CD4-positive, alpha-beta memory T cell (primary cell): ENCODE results near the gene ARFGEF2. TPM values are rescaled to one million over a fixed set of nuclear protein-coding genes. Genes with fewer than 3 reads are reported as not detected.
"Not testable (repeated sequence)": the region's sequence is repeated elsewhere in the genome, so short reads cannot be mapped to it uniquely, and the experiment has no call there.

Experiments used
- CTCF ChIA-PET: fragments of 350-600 bp; sonication (Branson Sonifier 250); formaldehyde crosslinking; loops from one replicate; lab custom pipeline; 2021; ENCODE audit warnings: inconsistent platforms; ENCODE audit not compliant: partially characterized antibody; lab: Charles Lee
- POLR2A ChIA-PET: fragments of 350-600 bp; sonication (Branson Sonifier 250); formaldehyde crosslinking; loops from one replicate; lab custom pipeline; 2021; ENCODE audit not compliant: partially characterized antibody; lab: Charles Lee
- DNase-seq, 5 donors: peaks; one replicate each; pipeline versions ENCODE4 v3.0.0 to v3.0.0-alpha.2; 2020 to 2022; ENCODE audit warnings: mixed read lengths in 1 of 5
- H3K27ac ChIP-seq: one replicate; pipeline ENCODE4 v1.7.0; 2013; ENCODE audit warnings: low read depth, low read length
- H3K27me3 ChIP-seq: 2 replicates; pipeline ENCODE4 v1.7.0; 2013; ENCODE audit warnings: mild to moderate bottlenecking, low read length, moderate library complexity; ENCODE audit not compliant: insufficient read depth
- H3K36me3 ChIP-seq: 2 replicates; pipeline ENCODE4 v1.7.0; 2013; ENCODE audit warnings: mild to moderate bottlenecking, low read length, moderate library complexity; ENCODE audit not compliant: insufficient read depth
- H3K4me1 ChIP-seq: 2 replicates; pipeline ENCODE4 v1.7.0; 2013; ENCODE audit warnings: mild to moderate bottlenecking, low read length, moderate library complexity; ENCODE audit not compliant: insufficient read depth
- H3K4me3 ChIP-seq, 2 donors: one replicate each; pipeline ENCODE4 v1.7.0; 2013; ENCODE audit warnings: low read length in 2 of 2, mild to moderate bottlenecking in 1 of 2
- H3K9me3 ChIP-seq, 2 donors: one replicate each; pipeline ENCODE4 v1.7.0; 2013; ENCODE audit warnings: low read length in 2 of 2, control low read depth in 1 of 2; ENCODE audit not compliant: control insufficient read depth in 1 of 2
- H3K27ac Mint-ChIP-seq, 7 donors: one replicate each; pipeline ENCODE4 v1.8.0; 2020 to 2021; ENCODE audit warnings: mixed read lengths in 7 of 7, mild to moderate bottlenecking in 6 of 7, inconsistent platforms in 3 of 7, moderate library complexity in 3 of 7
- H3K27me3 Mint-ChIP-seq, 2 donors: one replicate each; pipeline ENCODE4 v1.8.0; 2020 to 2021; ENCODE audit warnings: mixed read lengths in 2 of 2
- H3K36me3 Mint-ChIP-seq, 2 donors: one replicate each; pipeline ENCODE4 v1.8.0; 2020 to 2021; ENCODE audit warnings: mixed read lengths in 2 of 2, inconsistent platforms in 1 of 2, mild to moderate bottlenecking in 1 of 2
- H3K4me1 Mint-ChIP-seq, 4 donors: one replicate each; pipeline ENCODE4 v1.8.0; 2020 to 2021; ENCODE audit warnings: mixed read lengths in 4 of 4, mild to moderate bottlenecking in 1 of 4
- H3K4me3 Mint-ChIP-seq, 8 donors: one replicate each; pipeline ENCODE4 v1.8.0; 2020 to 2021; ENCODE audit warnings: mixed read lengths in 8 of 8, mild to moderate bottlenecking in 7 of 8, moderate library complexity in 6 of 8, inconsistent platforms in 3 of 8
- H3K9me3 Mint-ChIP-seq, 8 donors: one replicate each; pipeline ENCODE4 v1.8.0; 2020 to 2021; ENCODE audit warnings: mixed read lengths in 8 of 8, mild to moderate bottlenecking in 5 of 8, inconsistent platforms in 3 of 8, moderate library complexity in 1 of 8
- intact Hi-C: fragments of 100-400 bp; cut with micrococcal nuclease; formaldehyde crosslinking; loops from one replicate; pipeline ENCODE4 v1.15.1; 2023
- polyA plus RNA-seq, 2 donors: library from polyadenylated mRNA; unstranded; fragments of 300-500 nt; fragmentation: Illumina TruSeq; gene quantifications; one replicate each; pipeline ENCODE4 v1.2.3, GENCODE V29; 2021
- total RNA-seq, 2 experiments: library from RNA; stranded (reverse); gene quantifications; one replicate each; pipeline ENCODE4 v1.2.3, GENCODE V29; 2021

The ARFGEF2 gene
- total and polyA plus RNA-seq, 4 experiments from 2014 or later, result 4.7 to 28.1 (median 18.4) TPM

GRCh38 chr20:48880331-48880730, 41.2 kb upstream of the ARFGEF2 start:
- intact Hi-C loops, result no loop called here
- H3K27me3 Mint-ChIP-seq, result peaks cover 0 to 1% of the 10 kb centered on the region in 2 donors

GRCh38 chr20:48880981-48881657, 40.4 kb upstream of the ARFGEF2 start:
- no peak overlapping the region for H3K27ac ChIP-seq
- H3K4me1 Mint-ChIP-seq, result no peaks in the 10 kb centered on the region
- H3K4me3 Mint-ChIP-seq, result no peak overlapping the region
- H3K36me3 Mint-ChIP-seq, result no peaks in the 10 kb centered on the region
- intact Hi-C loops, result no loop called here
- no peaks in the 10 kb centered on the region for H3K4me1 ChIP-seq
- ChIA-PET CTCF (interaction anchor here (0.9 to 10.1 kb wide), 3 partner anchors 24 to 222 kb away, joined by 3 to 126 read pairs (median 4); no protein-coding TSS in a partner anchor), POLR2A (no interaction called here)
- H3K27me3 Mint-ChIP-seq, result peaks cover 0 to 1% of the 10 kb centered on the region in 2 donors
- H3K9me3 ChIP-seq, result no peaks in the 10 kb centered on the region
- no peaks in the 10 kb centered on the region for H3K27me3 ChIP-seq
- no peak overlapping the region for H3K27ac Mint-ChIP-seq
- DNase-seq, result no peak
- H3K4me3 ChIP-seq, result no peak overlapping the region
- no peaks in the 10 kb centered on the region for H3K9me3 Mint-ChIP-seq
- no peaks in the 10 kb centered on the region for H3K36me3 ChIP-seq

More at GRCh38 chr20:48880331-48880730, 41.2 kb upstream of the ARFGEF2 start:
- Mint-ChIP-seq H3K36me3 (no peaks in the 10 kb centered on the region), H3K27ac (no peak overlapping the region), H3K4me3 (no peak overlapping the region), H3K4me1 (peaks cover 0 to 4% (median 1%) of the 10 kb centered on the region in 4 donors), H3K9me3 (no peaks in the 10 kb centered on the region)
- Histone ChIP-seq H3K4me3 (no peak overlapping the region), H3K36me3 (no peaks in the 10 kb centered on the region), H3K4me1 (no peaks in the 10 kb centered on the region), H3K27ac (no peak overlapping the region), H3K9me3 (no peaks in the 10 kb centered on the region), H3K27me3 (no peaks in the 10 kb centered on the region)
- CTCF ChIA-PET, result interaction anchor here (1.1 to 10.1 kb wide), 4 partner anchors 24 to 221 kb away, joined by 3 to 126 read pairs (median 6); no protein-coding TSS in a partner anchor
- no peak for DNase-seq
- POLR2A ChIA-PET, result no interaction called here

GRCh38 chr20:48885237-48885636, 36.3 kb upstream of the ARFGEF2 start:
- Mint-ChIP-seq H3K4me3 (no peak overlapping the region), H3K4me1 (peaks cover 0 to 1% (median 0%) of the 10 kb centered on the region in 4 donors), H3K36me3 (no peaks in the 10 kb centered on the region), H3K9me3 (no peaks in the 10 kb centered on the region), H3K27me3 (peaks cover 0 to 1% of the 10 kb centered on the region in 2 donors), H3K27ac (no peak overlapping the region)
- ChIA-PET CTCF (no interaction called here), POLR2A (interaction anchor here (0.6 kb wide), 1 partner anchor 38 kb away, joined by 3 read pairs; no protein-coding TSS in a partner anchor)
- no peak for DNase-seq
- Histone ChIP-seq H3K4me1 (no peaks in the 10 kb centered on the region), H3K4me3 (no peak overlapping the region), H3K9me3 (no peaks in the 10 kb centered on the region), H3K27me3 (no peaks in the 10 kb centered on the region), H3K27ac (no peak overlapping the region), H3K36me3 (no peaks in the 10 kb centered on the region)
- intact Hi-C loops, result no loop called here

- peaks cover 0 to 4% (median 0%) of the 10 kb centered on the region in 4 donors for H3K4me1 Mint-ChIP-seq
- H3K9me3 ChIP-seq, result no peaks in the 10 kb centered on the region
- H3K4me3 Mint-ChIP-seq, result no peak overlapping the region
- intact Hi-C loops, result no loop called here
- H3K4me3 ChIP-seq, result no peak overlapping the region
- peaks cover 0 to 3% of the 10 kb centered on the region in 2 donors for H3K27me3 Mint-ChIP-seq
- no peak overlapping the region for H3K27ac Mint-ChIP-seq
- H3K36me3 ChIP-seq, result no peaks in the 10 kb centered on the region
- no peaks in the 10 kb centered on the region for H3K36me3 Mint-ChIP-seq
- no peak overlapping the region for H3K27ac ChIP-seq
- DNase-seq, result no peak
- no peaks in the 10 kb centered on the region for H3K4me1 ChIP-seq
- no peaks in the 10 kb centered on the region for H3K27me3 ChIP-seq
- ChIA-PET POLR2A (no interaction called here), CTCF (interaction anchor here (0.8 to 1.4 kb wide), 4 partner anchors 9 to 251 kb away, joined by 3 to 5 read pairs (median 4); no protein-coding TSS in a partner anchor)
- H3K9me3 Mint-ChIP-seq, result no peaks in the 10 kb centered on the region
Measured at GRCh38 chr20:48886194-48886593, 35.3 kb upstream of the ARFGEF2 start.

GRCh38 chr20:48886811-48887210, 34.7 kb upstream of the ARFGEF2 start:
- Mint-ChIP-seq H3K9me3 (no peaks in the 10 kb centered on the region), H3K36me3 (no peaks in the 10 kb centered on the region), H3K4me3 (no peak overlapping the region), H3K27ac (no peak overlapping the region), H3K27me3 (peaks cover 0 to 3% of the 10 kb centered on the region in 2 donors), H3K4me1 (peaks cover 0 to 6% (median 0%) of the 10 kb centered on the region in 4 donors)
- Histone ChIP-seq H3K9me3 (no peaks in the 10 kb centered on the region), H3K27ac (no peak overlapping the region), H3K27me3 (no peaks in the 10 kb centered on the region), H3K4me1 (no peaks in the 10 kb centered on the region), H3K36me3 (no peaks in the 10 kb centered on the region), H3K4me3 (no peak overlapping the region)
- intact Hi-C loops, result no loop called here
- no peak for DNase-seq
- POLR2A ChIA-PET, result no interaction called here
- CTCF ChIA-PET, result interaction anchor here (0.8 to 1.4 kb wide), 4 partner anchors 10 to 252 kb away, joined by 3 to 5 read pairs (median 4); no protein-coding TSS in a partner anchor

GRCh38 chr20:48888517-48888916, 33.0 kb upstream of the ARFGEF2 start:
- intact Hi-C loops, H3K9me3 ChIP-seq, H3K27me3 Mint-ChIP-seq, H3K9me3 Mint-ChIP-seq, H3K4me1 Mint-ChIP-seq, H3K27me3 ChIP-seq, H3K36me3 ChIP-seq, CTCF ChIA-PET, H3K27ac ChIP-seq, H3K4me3 Mint-ChIP-seq, H3K4me1 ChIP-seq, H3K36me3 Mint-ChIP-seq, H3K4me3 ChIP-seq, POLR2A ChIA-PET, H3K27ac Mint-ChIP-seq, DNase-seq: not testable (repeated sequence)

- no peak overlapping the region for H3K27ac ChIP-seq
- ChIA-PET CTCF (no interaction called here), POLR2A (no interaction called here)
- H3K27me3 ChIP-seq, result no peaks in the 10 kb centered on the region
- no peaks in the 10 kb centered on the region for H3K36me3 ChIP-seq
- H3K27ac Mint-ChIP-seq, result no peak overlapping the region
- no peak overlapping the region for H3K4me3 ChIP-seq
- H3K27me3 Mint-ChIP-seq, result peaks cover 0 to 2% of the 10 kb centered on the region in 2 donors
- DNase-seq, result no peak
- no peaks in the 10 kb centered on the region for H3K9me3 Mint-ChIP-seq
- H3K4me1 Mint-ChIP-seq, result peaks cover 0 to 6% (median 0%) of the 10 kb centered on the region in 4 donors
- H3K9me3 ChIP-seq, result no peaks in the 10 kb centered on the region
- no peaks in the 10 kb centered on the region for H3K4me1 ChIP-seq
- no peaks in the 10 kb centered on the region for H3K36me3 Mint-ChIP-seq
- intact Hi-C loops, result no loop called here
- no peak overlapping the region for H3K4me3 Mint-ChIP-seq
Measured at GRCh38 chr20:48889140-48889790, 32.2 kb upstream of the ARFGEF2 start.
